Suprapubic skin (tissue), 4 donors: ENCODE measurements around the gene RXRB.

Experiments used
- CTCF ChIP-seq, 2 donors: fragments of 200-600 bp in 1 of 2; fragments of 450-650 bp in 1 of 2; sonication (generic) in 1 of 2; IDR thresholded peaks; one replicate each; pipeline ENCODE4 v1.5.1; 2016 to 2019; ENCODE audit warnings: antibody characterized with exemption in 2 of 2, mild to moderate bottlenecking in 1 of 2, moderate library complexity in 1 of 2
- EP300 ChIP-seq: sonication (generic); formaldehyde crosslinking; IDR thresholded peaks from one replicate; pipeline ENCODE4 v1.6.1; 2017; ENCODE audit warnings: antibody characterized with exemption
- POLR2A ChIP-seq, 2 donors: fragments of 450-650 bp; IDR thresholded peaks; one replicate each; pipeline ENCODE4 v1.6.1; 2017; ENCODE audit warnings: antibody characterized with exemption in 2 of 2, mild to moderate bottlenecking in 2 of 2, moderate library complexity in 2 of 2
- POLR2AphosphoS5 ChIP-seq, 3 donors: sonication (generic); formaldehyde crosslinking; IDR thresholded peaks; one replicate each; pipeline ENCODE4 v1.6.1; 2017; ENCODE audit warnings: antibody characterized with exemption in 3 of 3

GRCh38 chr6:33160096-33160495, 40.4 kb downstream of the RXRB start:
- TF ChIP-seq CTCF (IDR thresholded peaks at IDR 0.05) = no peak
- no peak for TF ChIP-seq POLR2AphosphoS5 (IDR thresholded peaks at IDR 0.05)
- no peak for TF ChIP-seq POLR2A (IDR thresholded peaks at IDR 0.05)
- no peak for TF ChIP-seq EP300
